CD4-positive, alpha-beta T cell treated with Interleukin-2 at 100 ng/mL for 4 hours (primary cell): Measurements from ENCODE around the gene SLC6A13.
"Not testable (repeated sequence)": the region's sequence is repeated elsewhere in the genome, so short reads cannot be mapped to it uniquely, and the experiment has no call there.

Source experiments
- DNase-seq: peaks from one replicate; pipeline ENCODE4 v3.0.0-alpha.2; 2020; ENCODE audit warnings: low spot score

Gene SLC6A13

DNA sequence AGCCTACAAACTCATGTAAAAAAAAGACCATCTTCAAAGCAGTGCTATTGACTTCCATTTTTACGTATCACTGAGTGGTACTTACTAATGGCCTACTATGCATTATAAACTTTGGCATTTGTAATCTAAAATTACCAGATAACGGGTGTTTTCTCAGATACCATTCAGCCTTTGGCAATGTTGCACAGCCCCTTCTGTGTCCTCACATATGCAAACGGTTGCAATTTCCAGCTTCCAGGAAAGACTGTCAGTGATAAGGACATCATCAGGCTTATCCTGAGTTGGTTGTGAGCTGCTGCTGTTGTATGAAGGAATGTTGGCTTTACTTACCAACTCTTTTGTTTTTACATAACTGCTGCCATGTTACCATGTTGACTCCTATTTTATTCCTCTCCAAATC, 1.6 kb upstream of the SLC6A13 start:
- no peak for DNase-seq

GRCh38 chr12:263574-263973, 938 bp upstream of the SLC6A13 start:
- no peak for DNase-seq

DNA sequence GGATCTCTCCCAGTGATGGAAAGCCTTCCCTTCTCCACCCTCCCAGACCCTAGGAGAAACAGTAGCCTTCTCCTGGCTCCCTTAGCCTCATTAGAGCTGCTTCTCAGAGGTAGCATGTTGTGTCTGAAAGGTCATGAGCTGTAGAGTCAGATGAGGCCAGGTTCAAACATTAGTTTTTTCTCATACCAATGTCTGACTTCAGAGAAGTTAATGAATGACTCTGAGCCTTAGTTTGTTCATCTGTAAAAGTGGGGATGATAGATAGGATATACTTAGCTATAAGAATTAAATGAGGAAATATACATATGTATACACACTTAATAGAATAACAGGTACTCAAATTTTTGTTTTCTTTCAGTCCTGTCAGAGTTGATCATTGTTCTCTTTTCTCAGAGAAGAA, 523 bp downstream of the SLC6A13 start:
- DNase-seq: no peak

DNA sequence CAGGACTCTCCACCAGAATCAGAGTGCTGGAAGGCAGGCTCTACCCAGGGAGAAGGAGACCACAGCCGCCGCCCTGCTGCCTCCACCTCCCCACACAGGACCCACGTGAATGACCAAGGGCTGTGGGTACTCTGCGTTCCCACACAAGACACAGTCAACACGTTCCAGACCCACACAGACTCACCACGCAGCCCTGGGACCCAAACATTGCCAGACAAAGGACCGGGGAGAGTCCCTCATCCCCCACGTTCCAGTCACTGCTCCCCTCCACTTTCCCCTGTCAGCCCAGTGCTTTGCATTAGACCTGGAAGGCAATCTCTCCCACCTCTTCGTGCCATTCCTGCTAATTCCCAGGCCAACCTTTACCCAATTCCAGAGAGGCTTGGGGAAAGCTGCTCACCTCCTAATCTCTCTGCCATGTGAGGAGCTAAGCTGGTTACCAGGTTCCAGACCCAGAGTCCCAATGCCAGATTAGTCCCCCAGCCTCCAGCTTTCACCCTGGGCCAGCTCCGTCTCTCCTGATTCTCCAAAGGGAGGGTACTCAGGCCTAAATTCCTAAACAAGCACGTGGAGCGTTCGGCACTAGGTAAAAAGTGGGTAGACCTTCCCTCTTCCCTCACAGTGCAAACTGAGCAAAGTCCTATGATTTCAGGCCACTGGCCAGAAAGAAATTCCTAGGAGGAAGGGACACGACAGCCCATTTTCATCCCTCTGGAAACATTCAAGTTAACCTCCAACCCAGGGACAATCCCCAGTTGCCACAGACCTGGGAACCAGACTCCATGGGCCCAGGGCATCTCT, 4.9 kb downstream of the SLC6A13 start:
- DNase-seq: no peak

DNA sequence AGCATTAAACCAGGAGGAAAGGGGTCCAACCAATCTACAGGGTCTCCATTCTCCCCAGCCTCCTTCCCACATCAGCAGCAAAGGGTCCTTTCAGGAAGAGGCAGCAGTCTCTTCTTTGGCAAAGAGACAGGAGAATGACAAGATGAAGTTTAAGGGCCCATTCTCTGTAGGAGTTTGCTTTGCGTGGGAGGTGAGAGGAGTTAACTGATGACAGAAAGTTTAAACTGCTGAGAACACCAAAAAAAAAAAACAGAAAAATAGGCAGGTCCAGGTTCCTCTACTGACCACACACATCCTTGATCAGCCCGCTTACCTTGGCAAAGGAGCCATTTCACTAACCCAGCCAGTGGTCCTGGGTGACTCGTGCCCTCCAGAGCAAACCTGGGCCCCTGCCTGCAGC, 5.7 kb downstream of the SLC6A13 start:
- DNase-seq: no peak

GRCh38 chr12:256225-256624, 6.4 kb downstream of the SLC6A13 start:
- DNase-seq: no peak

DNA sequence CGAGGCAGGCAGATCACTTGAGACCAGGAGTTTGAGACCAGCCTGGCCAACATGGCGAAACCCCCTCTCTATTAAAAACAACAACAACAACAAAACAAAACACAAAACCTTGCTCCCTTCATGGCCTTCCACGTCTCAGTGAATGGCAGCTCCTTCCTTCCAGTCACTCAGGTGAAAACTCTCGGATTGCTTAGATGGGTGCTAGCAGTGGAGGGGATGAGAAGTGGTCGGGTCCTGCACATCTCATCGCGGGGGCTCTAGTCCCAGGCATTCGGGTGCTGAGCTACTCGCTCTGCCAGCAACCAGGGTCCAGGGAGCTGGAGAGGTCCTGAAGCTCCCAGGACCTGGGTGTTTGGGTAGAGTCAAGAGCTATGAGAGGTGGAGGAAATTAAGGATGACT, 7.7 kb downstream of the SLC6A13 start:
- no peak for DNase-seq

DNA sequence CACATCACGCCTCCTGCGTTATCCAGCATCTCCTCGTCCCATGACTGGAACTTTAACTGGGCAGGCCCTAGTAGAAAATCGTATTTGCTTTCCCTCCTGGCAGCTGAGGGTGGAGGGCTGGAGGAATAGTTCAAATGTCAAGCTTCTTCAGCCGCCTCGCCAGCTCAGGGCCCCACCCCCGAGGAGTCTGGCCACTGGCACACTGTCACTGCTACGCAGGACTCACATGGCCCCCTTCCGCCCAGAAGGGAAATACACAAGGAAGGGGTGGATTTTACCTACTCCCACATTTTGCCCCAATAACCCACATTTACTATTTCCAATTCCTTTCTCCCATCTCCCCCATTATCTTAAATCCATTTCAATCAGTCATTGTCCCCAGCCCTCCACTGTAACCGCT, 8.6 kb downstream of the SLC6A13 start:
- DNase-seq: no peak

DNA sequence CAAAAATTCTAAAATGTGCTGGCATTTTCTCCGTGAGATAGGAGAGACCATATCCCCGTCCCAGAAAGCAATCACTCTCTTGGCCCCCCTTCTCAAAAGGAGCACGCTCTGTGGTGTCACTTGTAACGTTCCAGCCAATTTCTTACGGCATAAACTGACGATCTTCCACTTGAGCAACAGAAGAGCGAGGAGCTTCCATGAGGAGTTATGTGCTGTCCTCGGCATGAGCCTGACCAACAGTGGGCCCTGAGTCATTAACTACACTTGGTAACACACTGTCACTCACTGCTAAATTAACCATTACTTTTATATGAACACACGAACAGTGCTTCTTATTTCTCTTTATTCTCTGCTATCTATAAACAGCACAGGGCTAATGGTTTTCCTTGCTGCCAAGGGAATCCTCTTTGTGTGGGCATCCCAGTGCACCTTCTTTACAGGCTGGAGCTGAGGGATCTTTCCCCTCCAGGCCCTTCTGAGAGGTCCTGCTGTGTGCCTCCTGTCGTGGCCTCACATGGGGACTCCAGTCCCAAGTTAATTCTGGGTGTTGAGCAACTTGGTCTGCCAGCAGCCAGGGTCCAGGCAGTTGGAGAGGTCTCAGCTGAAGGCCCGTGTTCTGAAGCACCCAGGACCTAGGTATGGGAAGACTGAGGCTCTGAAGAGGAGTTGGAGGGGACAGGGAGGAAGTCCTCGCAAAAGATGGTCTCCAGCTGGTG, 9.4 kb downstream of the SLC6A13 start:
- DNase-seq: no peak

- no peak for DNase-seq
These were observed 10.0 kb downstream of the SLC6A13 start for GRCh38 chr12:252636-253035.

DNA sequence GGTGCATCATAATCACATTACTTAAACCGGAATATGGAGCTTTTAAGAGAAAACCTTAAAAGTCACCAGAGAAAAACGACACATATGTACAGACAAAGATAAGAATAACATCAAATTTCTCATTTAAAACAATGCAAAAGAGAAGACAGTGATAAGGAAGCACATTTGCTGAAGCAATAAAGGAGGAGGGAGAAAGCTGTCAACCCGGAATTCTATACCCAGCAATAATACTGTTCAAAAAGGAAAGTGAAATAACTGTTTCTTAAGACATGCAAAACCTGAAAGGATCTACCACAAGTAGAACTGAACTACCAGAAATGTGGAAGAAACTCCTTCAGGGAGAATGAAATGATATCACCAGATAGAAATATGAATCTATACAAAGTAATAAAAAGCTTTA, 15.4 kb downstream of the SLC6A13 start:
- no peak for DNase-seq

DNA sequence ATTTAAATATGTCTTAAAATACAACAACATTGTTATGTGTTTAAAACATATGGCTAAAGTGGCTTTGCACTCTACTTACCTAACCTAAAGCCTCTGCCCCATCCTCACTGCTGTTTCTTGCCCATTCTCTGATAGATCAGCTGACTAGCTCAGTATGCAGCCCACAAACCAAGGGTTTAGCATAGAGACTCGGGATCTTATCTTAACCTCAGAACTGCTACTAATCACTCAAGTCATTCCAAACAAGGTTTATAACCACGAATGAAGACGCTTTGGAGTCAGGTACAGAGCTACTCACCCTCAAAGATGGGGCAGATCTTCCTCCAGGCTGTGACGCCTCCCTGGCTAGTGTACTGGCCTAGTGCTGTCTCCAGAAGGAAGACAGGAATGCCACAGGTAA, 19.3 kb downstream of the SLC6A13 start:
- DNase-seq: no peak

DNA sequence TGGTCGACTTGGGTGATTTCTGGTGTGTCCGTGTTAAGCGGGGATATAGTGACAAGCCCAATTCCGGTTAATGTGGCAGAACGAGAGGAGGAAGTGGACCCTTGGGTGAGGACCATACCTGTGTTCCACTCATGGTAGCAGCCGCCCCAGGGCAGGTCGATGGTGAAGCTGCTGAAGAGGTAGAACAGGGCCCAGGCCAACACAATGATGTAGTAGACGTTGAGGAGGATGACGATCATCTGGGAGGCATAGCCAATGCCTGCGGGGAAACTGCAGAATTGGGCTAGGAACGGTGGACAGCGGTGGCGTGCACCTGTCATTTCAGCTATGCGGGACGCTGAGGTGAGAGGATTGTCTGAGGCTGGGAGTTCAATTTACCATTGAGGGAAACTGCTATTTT, 20.1 kb downstream of the SLC6A13 start:
- no peak for DNase-seq

- DNase-seq: no peak
These were observed 21.4 kb downstream of the SLC6A13 start for GRCh38 chr12:241266-241665.

DNA sequence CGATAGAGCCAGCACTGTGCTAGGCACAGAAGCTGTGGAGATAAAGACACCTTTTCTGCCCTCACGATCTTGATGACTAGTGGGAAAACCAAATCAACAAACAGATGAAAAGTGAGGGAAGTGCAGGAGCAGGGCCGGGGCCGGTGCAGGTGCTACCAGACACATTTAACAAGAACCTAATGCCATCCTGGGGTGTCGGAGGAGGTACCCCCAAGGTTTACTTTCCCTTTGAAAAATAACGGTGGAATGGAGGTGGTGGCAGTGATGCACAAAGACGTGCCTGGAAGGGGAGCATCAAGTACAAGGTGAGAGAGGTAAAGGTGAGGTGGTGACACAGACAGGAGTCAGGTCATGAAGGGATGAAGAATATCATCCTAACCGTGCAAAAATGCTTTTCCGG, 22.1 kb downstream of the SLC6A13 start:
- no peak for DNase-seq

DNA sequence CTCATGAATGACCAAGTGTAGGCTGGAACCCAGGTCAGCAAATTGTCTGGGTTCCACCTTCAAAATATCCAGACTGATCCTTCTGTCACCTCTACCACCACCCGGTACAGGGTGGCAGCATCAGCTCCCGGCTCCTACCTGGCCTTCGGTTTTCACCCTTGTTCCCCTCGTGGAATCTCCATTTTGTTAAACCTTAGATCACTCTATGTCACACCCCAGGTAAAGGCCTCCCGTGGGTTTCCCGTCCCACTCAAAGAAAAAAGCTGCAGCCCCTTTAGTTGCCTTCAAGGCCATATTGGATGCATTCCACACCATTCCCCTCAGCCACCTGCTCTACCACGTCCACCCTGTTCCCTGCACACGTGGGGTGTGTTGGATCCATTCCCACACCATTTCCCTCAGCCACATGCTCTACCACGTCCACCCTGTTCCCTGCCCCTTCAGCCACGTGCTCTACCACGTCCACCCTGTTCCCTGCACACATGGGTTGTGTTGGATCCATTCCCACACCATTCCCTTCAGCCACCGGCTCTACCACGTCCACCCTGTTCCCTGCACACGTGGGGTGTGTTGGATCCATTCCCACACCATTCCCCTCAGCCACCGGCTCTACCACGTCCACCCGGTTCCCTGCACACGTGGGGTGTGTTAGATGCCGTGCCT, 23.8 kb downstream of the SLC6A13 start:
- no peak for DNase-seq

DNA sequence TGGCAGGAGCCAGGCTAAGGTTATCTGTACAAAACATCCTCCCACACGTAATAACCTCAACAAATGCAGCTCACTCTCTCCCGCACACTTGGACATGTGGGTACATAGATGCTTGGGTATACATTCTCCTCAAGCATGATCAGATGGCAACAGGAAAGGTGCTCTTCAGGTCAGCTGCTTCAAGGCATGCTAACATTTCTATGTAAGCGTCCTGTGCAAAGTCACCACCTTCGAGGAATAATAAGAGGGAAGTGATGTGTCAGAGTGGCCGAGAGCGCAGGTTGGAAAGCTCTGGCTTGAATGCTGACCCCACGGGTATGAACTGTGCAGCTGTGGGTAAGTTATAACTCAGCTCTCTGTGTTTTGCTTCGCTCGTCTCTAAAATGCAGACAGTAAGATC, 24.5 kb downstream of the SLC6A13 start:
- DNase-seq: no peak

GRCh38 chr12:237026-237815, 25.4 kb downstream of the SLC6A13 start:
- no peak for DNase-seq

DNA sequence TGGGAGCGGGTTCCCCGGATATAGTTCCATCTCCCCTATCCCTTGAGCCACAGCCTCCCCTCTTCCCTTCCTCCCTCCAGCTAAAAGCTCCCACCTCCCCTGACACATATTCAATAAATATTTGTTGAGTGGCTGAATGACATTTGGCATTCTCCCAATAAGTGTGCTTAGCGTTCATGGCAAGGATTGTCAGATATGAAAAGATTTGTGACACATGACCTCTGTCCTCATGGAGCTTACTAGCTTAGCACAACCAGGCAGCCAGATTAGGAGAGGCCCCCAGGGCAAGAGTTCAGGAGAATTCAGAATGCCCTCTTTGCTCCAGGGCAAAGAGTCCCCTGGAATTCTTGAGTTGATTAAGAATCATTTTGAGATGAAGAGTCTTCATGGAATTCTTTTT, 26.2 kb downstream of the SLC6A13 start:
- no peak for DNase-seq

DNA sequence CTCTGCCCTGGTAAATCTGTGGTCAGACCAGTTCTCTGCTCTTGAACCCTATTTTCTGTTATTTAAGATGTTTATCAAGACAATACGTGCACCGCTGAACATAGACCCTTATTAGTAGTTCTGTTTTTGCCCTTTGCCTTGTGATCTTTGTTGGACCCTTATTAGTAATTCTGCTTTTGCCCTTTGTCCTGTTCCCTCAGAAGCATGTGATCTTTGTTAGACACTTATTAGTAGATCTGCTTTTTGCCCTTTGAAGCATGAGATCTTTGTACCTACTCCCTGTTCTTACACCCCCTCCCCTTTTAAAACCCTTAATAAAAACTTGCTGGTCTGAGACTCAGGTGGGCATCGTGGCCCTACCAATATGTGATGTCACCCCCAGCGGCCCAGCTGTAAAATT, 26.7 kb downstream of the SLC6A13 start:
- DNase-seq: not testable (repeated sequence)

DNA sequence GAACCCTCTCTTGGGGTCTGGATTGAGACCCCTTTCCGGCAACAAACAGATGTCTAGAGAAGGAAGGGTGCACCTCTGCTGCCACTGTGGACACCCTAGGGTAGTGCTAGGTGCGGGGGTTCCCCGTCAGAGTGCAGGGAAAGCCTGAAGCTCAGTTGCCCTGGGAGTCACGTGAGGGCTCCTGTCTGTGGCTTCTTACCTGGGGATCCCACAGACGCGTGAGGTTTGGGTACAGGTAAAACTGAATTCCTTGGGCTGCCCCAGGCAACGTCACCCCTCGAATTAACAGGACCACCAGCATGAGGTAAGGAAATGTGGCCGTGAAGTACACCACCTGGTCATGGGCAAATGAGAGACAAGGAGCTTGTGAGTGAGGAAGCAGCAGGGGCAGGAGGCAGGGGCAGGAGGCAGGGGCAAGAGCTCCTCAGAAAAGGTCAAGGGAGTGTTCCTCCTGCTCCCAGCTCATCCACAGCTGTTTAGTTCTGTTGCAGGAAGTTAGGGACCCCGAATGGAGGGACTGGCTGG, 27.7 kb downstream of the SLC6A13 start:
- no peak for DNase-seq

GRCh38 chr12:234019-234418, 28.6 kb downstream of the SLC6A13 start:
- no peak for DNase-seq
